A549 treated with RU486 at 1 μM for 4 hours (cell line): Measurements from ENCODE around the gene SPOCK3. TPM values are rescaled to one million over a fixed set of nuclear protein-coding genes. Genes with fewer than 3 reads are reported as not detected.

Source experiments
- total RNA-seq: library from RNA; stranded (reverse); fragments of 200-300 nt; extraction: Qiagen RNA extraction; gene quantifications from 5 replicates; pipeline ENCODE4 v1.2.3, GENCODE V29; 2022; ENCODE audit warnings: low read depth

The SPOCK3 gene
- 0.08 to 0.09 TPM in 2 of 5 replicates, not detected in the others for total RNA-seq

DNA sequence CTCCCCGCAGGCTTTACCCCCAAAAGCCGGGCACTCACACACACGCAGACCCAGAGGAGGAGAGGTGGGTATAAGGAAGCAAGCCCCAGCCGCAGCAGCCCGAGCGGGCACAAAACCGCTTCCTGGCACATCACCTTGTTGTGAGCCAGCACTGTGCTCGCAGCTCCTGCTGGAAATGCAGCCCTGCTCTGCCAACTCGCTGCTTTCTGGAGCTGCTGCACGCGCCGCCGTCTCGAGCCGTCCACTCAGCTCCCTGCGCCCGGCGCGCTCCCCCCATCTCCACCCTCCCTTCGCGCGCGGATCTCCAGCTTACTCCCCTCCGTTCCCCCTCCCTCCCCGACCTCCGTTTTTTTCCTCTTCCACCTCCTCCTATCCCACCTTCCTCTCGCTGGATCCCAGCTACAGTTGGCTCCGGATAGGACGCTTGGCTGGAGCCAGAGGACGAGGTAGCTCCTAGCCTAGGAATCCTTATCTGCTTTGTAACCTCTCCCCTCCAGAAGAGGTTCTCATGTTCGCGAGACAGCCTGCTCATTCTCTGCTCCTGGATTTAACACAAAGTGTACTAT is at the start of gene SPOCK3:
Gene SPOCK3, minus strand, starts transcription at position 179 of the 566 bp plus-strand sequence.

